HepG2 (cell line): Measurements from ENCODE around the gene LAMB4. TPM values are rescaled to one million over a fixed set of nuclear protein-coding genes. Genes with fewer than 3 reads are reported as not detected.

Source experiments
- CHD2 ChIP-seq: IDR thresholded peaks from 2 replicates; pipeline ENCODE4 v1.6.1; 2011; ENCODE audit warnings: low read depth, low read length, improper control_type of control experiment
- IKZF1 ChIP-seq: fragments of 450-650 bp; IDR thresholded peaks from 2 replicates; pipeline ENCODE4 v1.7.1; 2016
- ISL2 ChIP-seq: sonication (generic); formaldehyde crosslinking; IDR thresholded peaks from 2 replicates; pipeline ENCODE4 v1.5.0; 2020; ENCODE audit warnings: missing genetic modification reagents
- MIXL1 ChIP-seq: IDR thresholded peaks from 2 replicates; pipeline ENCODE4 v1.6.1; 2016
- TEF ChIP-seq: sonication (generic); formaldehyde crosslinking; IDR thresholded peaks from 2 replicates; pipeline ENCODE4 v1.5.0; 2020; ENCODE audit warnings: missing genetic modification reagents
- ZNF296 ChIP-seq: sonication (generic); formaldehyde crosslinking; conservative IDR thresholded peaks from 2 replicates; pipeline ENCODE4 v1.5.0; 2020; ENCODE audit warnings: mild to moderate bottlenecking, missing genetic modification reagents
- ZNF615 ChIP-seq: sonication (generic); formaldehyde crosslinking; IDR thresholded peaks from 2 replicates; pipeline ENCODE4 v1.5.0; 2020; ENCODE audit warnings: mild to moderate bottlenecking, missing genetic modification reagents, borderline replicate concordance
- ZNF841 ChIP-seq: sonication (generic); formaldehyde crosslinking; IDR thresholded peaks from 2 replicates; pipeline ENCODE4 v1.8.1; 2023; ENCODE audit warnings: missing genetic modification reagents, borderline replicate concordance
- polyA plus RNA-seq, 8 experiments: library from polyadenylated mRNA; depleted of rRNA in 3 of 8; stranded (reverse) in 7 of 8; unstranded in 1 of 8; fragments of >200 nt; fragmentation: Illumina TruSeq in 4 of 8; extraction: Trizol in 4 of 8; gene quantifications; 2 replicates each; pipeline versions ENCODE4 v1.2.1 to v1.2.3, GENCODE V29; 2011 to 2016; ENCODE audit warnings: low read depth in 4 of 8, missing spikeins in 1 of 8, mixed read lengths in 1 of 8; ENCODE audit not compliant: insufficient read depth in 1 of 8
- total RNA-seq, 5 experiments: library from RNA; depleted of rRNA; stranded (reverse); fragments of >200 nt; fragmentation: Illumina TruSeq; extraction: Trizol; gene quantifications; 2 replicates each; pipeline ENCODE4 v1.2.3, GENCODE V29; 2016; ENCODE audit warnings: low read depth in 1 of 5
- TF ChIP-seq, protein P1 (sequence below): sonication (generic); formaldehyde crosslinking; IDR thresholded peaks from 2 replicates; pipeline ENCODE4 v1.4.0; 2020; ENCODE audit warnings: missing genetic modification reagents
- TF ChIP-seq, protein P2 (sequence below), 2 experiments: fragments of 450-650 bp in 1 of 2; sonication (generic) in 1 of 2; formaldehyde crosslinking; IDR thresholded peaks; 2 replicates each; pipeline versions ENCODE4 v1.5.0 to v1.8.0; 2020 to 2022; ENCODE audit warnings: mild to moderate bottlenecking in 1 of 2, missing genetic modification reagents in 1 of 2
- TF ChIP-seq, protein P3 (sequence below): sonication (generic); formaldehyde crosslinking; IDR thresholded peaks from 2 replicates; pipeline ENCODE4 v1.8.0; 2022; ENCODE audit warnings: mild to moderate bottlenecking, missing genetic modification reagents; ENCODE audit not compliant: insufficient replicate concordance
- TF ChIP-seq, protein P4 (sequence below), 2 experiments: sonication (generic) in 1 of 2; formaldehyde crosslinking in 1 of 2; IDR thresholded peaks; 2 replicates each; pipeline versions ENCODE4 v1.4.0 to v1.6.1; 2018 to 2020; ENCODE audit warnings: missing genetic modification reagents in 2 of 2, borderline replicate concordance in 1 of 2, low read depth in 1 of 2, mild to moderate bottlenecking in 1 of 2, missing biosample characterization in 1 of 2

Gene LAMB4
- total and polyA plus RNA-seq, 2 of the 13 experiments (the other 11 are each of a cell fraction or from before 2014, with no cell fraction given): 0.05 TPM; not detected in 1

DNA sequence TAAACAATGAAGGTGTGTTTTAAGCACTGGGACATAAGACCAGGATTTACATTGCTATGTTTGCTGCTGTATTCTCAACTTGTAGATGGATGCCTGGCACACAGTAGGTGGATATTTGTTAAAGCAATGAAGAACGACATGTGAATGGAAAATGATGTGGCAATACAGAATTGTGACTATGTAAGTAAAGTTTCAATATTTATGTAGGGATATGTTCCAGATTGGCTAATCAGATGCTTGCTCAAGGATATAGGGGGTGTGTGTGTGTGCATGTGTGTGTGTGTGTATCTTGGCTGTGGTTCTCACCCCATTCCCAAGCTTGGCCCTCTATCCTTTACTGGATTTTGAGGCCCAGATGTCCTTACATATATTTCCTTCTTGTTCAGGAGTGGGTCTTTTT is 84.5 kb downstream of the LAMB4 start (continued):
- no peak for TF ChIP-seq TEF (CRISPR knock-in tag)
- TF ChIP-seq, protein P1, sequence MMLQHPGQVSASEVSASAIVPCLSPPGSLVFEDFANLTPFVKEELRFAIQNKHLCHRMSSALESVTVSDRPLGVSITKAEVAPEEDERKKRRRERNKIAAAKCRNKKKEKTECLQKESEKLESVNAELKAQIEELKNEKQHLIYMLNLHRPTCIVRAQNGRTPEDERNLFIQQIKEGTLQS (CRISPR knock-in tag): no peak
- TF ChIP-seq MIXL1: no peak
- TF ChIP-seq IKZF1: no peak
- TF ChIP-seq CHD2: no peak
- no peak for TF ChIP-seq ZNF615 (CRISPR knock-in tag)
- TF ChIP-seq, protein P2, sequence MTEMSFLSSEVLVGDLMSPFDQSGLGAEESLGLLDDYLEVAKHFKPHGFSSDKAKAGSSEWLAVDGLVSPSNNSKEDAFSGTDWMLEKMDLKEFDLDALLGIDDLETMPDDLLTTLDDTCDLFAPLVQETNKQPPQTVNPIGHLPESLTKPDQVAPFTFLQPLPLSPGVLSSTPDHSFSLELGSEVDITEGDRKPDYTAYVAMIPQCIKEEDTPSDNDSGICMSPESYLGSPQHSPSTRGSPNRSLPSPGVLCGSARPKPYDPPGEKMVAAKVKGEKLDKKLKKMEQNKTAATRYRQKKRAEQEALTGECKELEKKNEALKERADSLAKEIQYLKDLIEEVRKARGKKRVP (CRISPR knock-in tag; IDR thresholded peaks at IDR 0.05): no peak
- TF ChIP-seq ZNF841: no peak
- TF ChIP-seq, protein P3, sequence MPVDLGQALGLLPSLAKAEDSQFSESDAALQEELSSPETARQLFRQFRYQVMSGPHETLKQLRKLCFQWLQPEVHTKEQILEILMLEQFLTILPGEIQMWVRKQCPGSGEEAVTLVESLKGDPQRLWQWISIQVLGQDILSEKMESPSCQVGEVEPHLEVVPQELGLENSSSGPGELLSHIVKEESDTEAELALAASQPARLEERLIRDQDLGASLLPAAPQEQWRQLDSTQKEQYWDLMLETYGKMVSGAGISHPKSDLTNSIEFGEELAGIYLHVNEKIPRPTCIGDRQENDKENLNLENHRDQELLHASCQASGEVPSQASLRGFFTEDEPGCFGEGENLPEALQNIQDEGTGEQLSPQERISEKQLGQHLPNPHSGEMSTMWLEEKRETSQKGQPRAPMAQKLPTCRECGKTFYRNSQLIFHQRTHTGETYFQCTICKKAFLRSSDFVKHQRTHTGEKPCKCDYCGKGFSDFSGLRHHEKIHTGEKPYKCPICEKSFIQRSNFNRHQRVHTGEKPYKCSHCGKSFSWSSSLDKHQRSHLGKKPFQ: no peak
- no peak for TF ChIP-seq ZNF296 (CRISPR knock-in tag)
- TF ChIP-seq ISL2 (CRISPR knock-in tag): no peak
- TF ChIP-seq, protein P4, sequence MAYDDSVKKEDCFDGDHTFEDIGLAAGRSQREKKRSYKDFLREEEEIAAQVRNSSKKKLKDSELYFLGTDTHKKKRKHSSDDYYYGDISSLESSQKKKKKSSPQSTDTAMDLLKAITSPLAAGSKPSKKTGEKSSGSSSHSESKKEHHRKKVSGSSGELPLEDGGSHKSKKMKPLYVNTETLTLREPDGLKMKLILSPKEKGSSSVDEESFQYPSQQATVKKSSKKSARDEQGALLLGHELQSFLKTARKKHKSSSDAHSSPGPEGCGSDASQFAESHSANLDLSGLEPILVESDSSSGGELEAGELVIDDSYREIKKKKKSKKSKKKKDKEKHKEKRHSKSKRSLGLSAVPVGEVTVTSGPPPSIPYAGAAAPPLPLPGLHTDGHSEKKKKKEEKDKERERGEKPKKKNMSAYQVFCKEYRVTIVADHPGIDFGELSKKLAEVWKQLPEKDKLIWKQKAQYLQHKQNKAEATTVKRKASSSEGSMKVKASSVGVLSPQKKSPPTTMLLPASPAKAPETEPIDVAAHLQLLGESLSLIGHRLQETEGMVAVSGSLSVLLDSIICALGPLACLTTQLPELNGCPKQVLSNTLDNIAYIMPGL (CRISPR knock-in tag; IDR thresholded peaks at IDR 0.05; ENCODE audit: borderline replicate concordance in 1 of 2, low read depth in 1 of 2): no peak
